AG04450 (cell line): ENCODE measurements around the gene TTC9C. TPM values are rescaled to one million over a fixed set of nuclear protein-coding genes. Genes with fewer than 3 reads are reported as not detected.
A peak's percentile ranks its signal among the peaks of the same experiment; 100 is the strongest.

Experiments
- CTCF ChIA-PET: fragments of 300-600, 350-600 bp; formaldehyde crosslinking; extraction: SDS; loops from one replicate; lab custom pipeline; 2022; ENCODE audit warnings: antibody characterized with exemption, inconsistent platforms; lab: Charles Lee
- POLR2A ChIA-PET: fragments of 350-600 bp; formaldehyde crosslinking; extraction: SDS; loops from one replicate; lab custom pipeline; 2021; ENCODE audit warnings: antibody characterized with exemption, inconsistent platforms; lab: Yijun Ruan, JAX
- DNase-seq: peaks from one replicate; pipeline ENCODE4 v3.0.0-alpha.2; 2011; ENCODE audit warnings: low read depth, low spot score
- H3K27ac ChIP-seq: one replicate; pipeline ENCODE4 v1.5.1; 2012; ENCODE audit warnings: low read depth, low read length, control low read depth
- H3K27me3 ChIP-seq: one replicate; pipeline ENCODE4 v1.6.0; 2012; ENCODE audit warnings: low read length; ENCODE audit not compliant: control insufficient read depth, insufficient read depth
- H3K4me3 ChIP-seq: 2 replicates; pipeline ENCODE4 v1.5.1; 2011; ENCODE audit warnings: mild to moderate bottlenecking, low read depth, low read length, control low read depth
- H3K9me3 ChIP-seq: 2 replicates; pipeline ENCODE4 v1.5.1; 2012; ENCODE audit warnings: low read length; ENCODE audit not compliant: control insufficient read depth, insufficient read depth
- polyA plus RNA-seq: library from polyadenylated mRNA; depleted of rRNA; stranded (reverse); fragments of >200 nt; gene quantifications from 2 replicates; pipeline ENCODE4 v1.2.3, GENCODE V29; 2011
- TF ChIP-seq, protein P1 (sequence below): IDR thresholded peaks from 2 replicates; pipeline ENCODE4 v1.5.1; 2011; ENCODE audit warnings: low read depth, low read length, control low read depth, inconsistent platforms

The TTC9C gene
- polyA plus RNA-seq, 1 experiment, result 32.5 TPM

DNA sequence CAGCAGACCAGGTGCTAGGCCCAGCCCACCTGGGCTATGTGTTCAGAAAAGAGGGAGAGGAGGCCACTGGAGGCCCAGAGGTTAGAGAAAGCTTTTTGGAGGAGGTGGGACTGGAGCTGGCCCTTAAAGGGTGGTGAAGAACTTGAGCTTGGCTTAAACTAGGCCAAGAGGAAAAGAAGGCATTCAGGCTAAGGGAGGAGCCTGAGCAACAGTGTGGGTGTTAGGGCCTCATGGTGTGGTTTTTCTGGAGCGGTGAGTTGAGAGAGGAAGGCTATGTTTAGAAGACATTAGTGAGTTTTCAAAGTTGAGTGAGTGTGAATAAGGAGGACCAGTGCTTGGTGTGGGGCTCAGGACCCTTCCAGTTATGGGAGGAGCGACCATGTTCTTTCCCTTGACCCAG is 49.1 kb downstream of the TTC9C start:
- CTCF ChIA-PET, result interaction anchor here (1.2 kb wide), 1 partner anchor 9 kb away, joined by 16 read pairs; no protein-coding TSS in a partner anchor
- DNase-seq, result no peak
- H3K27ac ChIP-seq, result no peak overlapping the region
- no peak overlapping the region for H3K4me3 ChIP-seq
- POLR2A ChIA-PET, result interaction anchor here (0.5 to 0.8 kb wide), 2 partner anchors 64 to 92 kb away, joined by 3 to 5 read pairs; no protein-coding TSS in a partner anchor
- TF ChIP-seq, protein P1, sequence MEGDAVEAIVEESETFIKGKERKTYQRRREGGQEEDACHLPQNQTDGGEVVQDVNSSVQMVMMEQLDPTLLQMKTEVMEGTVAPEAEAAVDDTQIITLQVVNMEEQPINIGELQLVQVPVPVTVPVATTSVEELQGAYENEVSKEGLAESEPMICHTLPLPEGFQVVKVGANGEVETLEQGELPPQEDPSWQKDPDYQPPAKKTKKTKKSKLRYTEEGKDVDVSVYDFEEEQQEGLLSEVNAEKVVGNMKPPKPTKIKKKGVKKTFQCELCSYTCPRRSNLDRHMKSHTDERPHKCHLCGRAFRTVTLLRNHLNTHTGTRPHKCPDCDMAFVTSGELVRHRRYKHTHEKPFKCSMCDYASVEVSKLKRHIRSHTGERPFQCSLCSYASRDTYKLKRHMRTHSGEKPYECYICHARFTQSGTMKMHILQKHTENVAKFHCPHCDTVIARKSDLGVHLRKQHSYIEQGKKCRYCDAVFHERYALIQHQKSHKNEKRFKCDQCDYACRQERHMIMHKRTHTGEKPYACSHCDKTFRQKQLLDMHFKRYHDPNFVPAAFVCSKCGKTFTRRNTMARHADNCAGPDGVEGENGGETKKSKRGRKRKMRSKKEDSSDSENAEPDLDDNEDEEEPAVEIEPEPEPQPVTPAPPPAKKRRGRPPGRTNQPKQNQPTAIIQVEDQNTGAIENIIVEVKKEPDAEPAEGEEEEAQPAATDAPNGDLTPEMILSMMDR, result no peak
- no peaks in the 10 kb centered on the region for H3K27me3 ChIP-seq
- no peaks in the 10 kb centered on the region for H3K9me3 ChIP-seq

DNA sequence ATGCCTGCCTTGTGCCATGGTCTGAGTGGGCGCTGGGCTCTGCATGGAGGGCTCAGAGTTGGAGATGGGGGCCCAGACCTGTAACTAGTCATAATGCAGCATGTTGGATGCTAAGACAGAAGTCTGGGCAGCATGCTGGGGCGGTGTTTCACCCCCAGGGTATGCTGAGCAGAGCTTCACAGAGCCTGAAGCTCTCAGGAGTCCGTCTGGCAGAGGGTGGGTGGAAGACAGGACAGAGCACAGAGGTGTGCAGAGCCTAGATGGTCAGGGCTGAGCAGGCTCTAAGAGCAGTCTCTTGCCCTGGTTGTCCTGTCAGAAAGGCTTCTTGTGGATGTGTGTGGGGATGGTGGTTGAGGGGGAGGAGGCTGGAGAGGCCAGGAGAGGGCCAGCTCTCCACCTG is 50.2 kb downstream of the TTC9C start:
- no peak overlapping the region for H3K4me3 ChIP-seq
- H3K9me3 ChIP-seq, result no peaks in the 10 kb centered on the region
- no peak for DNase-seq
- no peaks in the 10 kb centered on the region for H3K27me3 ChIP-seq
- TF ChIP-seq, protein P1, result no peak
- POLR2A ChIA-PET, result no interaction called here
- CTCF ChIA-PET, result no interaction called here
- H3K27ac ChIP-seq, result no peak overlapping the region

DNA sequence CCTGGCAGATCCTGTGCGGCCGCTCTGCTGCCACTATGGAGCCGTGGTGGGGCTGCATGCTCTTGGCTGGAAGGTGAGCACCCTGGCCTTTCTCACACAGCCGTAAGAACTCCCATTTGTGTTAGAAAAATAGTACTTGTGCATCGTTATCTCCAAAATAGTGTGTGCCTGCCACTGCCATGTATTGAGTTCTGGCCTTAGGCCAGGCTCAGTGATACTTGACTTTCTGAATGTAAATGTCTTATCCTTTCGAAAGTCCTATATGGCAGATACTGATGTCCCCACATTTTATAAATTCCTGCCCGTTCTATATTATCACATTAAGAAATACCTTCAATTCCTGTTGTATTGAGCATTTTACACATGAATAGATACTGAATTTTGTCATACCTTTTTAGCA is 54.5 kb downstream of the TTC9C start:
- Histone ChIP-seq H3K27ac (no peak overlapping the region), H3K4me3 (no peak overlapping the region), H3K27me3 (no peaks in the 10 kb centered on the region), H3K9me3 (no peaks in the 10 kb centered on the region; the same call in 1 of the 2 replicates)
- CTCF ChIA-PET, result no interaction called here
- TF ChIP-seq, protein P1, result no peak
- DNase-seq, result no peak
- POLR2A ChIA-PET, result no interaction called here

DNA sequence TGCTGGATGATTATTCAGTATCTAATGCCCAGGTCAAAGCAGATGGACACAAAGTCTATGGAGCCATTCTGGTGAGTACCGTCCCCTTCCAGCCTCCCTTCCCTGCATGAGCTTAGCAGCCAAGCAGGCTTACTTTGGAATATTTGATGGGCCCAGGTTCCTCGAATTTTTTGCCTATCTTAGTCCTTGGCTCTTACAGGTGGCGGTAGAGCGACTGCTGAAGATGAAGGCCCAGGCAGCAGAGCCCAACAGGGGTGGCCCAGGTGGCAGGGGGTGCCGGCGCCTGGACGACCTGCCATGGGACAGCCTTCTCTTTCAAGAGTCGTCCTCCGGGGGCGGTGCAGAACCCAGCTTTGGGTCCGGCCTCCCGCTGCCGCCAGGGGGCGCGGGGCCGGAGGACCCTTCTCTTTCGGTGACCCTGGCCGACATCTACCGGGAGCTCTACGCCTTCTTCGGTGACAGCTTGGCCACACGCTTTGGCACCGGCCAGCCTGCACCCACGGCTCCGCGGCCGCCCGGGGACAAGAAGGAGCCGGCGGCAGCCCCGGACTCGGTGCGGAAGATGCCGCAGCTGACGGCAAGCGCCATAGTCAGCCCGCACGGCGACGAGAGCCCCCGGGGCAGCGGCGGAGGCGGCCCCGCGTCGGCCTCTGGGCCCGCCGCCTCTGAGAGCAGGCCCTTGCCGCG is 58.2 kb downstream of the TTC9C start:
- H3K27me3 ChIP-seq, result no peaks in the 10 kb centered on the region
- H3K4me3 ChIP-seq, result peak overlapping the region; percentile 89
- H3K9me3 ChIP-seq, result peaks cover under 1% of the 10 kb centered on the region; the same call in 1 of the 2 replicates
- DNase-seq, result no peak
- ChIA-PET CTCF (interaction anchor here (0.6 to 3.5 kb wide), 42 partner anchors 9 to 1627 kb away, joined by 3 to 40 read pairs (median 6); partner anchors contain the start of genes EEF1G, HNRNPUL2, STX5 and TAF6L), POLR2A (interaction anchor here (0.5 to 2.9 kb wide), 18 partner anchors 11 to 1516 kb away, joined by 3 to 23 read pairs (median 6); partner anchors contain the start of genes C11orf98, CSKMT, HNRNPUL2 and SLC3A2)
- peak overlapping the region; percentile 61 for H3K27ac ChIP-seq
- TF ChIP-seq, protein P1, result peak; percentile 99
